Panc1 (cell line): ENCODE measurements around the gene FAM217B. TPM values are rescaled to one million over a fixed set of nuclear protein-coding genes. Genes with fewer than 3 reads are reported as not detected.

Experiments
- ATAC-seq: fragments of 200-7000 bp; cut with Tn5 transposase; 2 replicates; pipeline ENCODE4 v1.9.1; 2020; ENCODE audit warnings: mild to moderate bottlenecking, moderate library complexity
- BruUV-seq: library from RNA; stranded (reverse); fragments of 400-500 nt; replicated peaks from 2 replicates; lab custom pipeline; 2021; lab: Mats Ljungman, UMichigan
- CTCF ChIA-PET: fragments of 300-600 bp; sonication (Branson Sonifier 250); formaldehyde crosslinking; loops from one replicate; lab custom pipeline; 2022; ENCODE audit warnings: antibody characterized with exemption; lab: Charles Lee
- POLR2A ChIA-PET: fragments of 300-600 bp; sonication (Branson Sonifier 250); formaldehyde crosslinking; loops from one replicate; lab custom pipeline; 2022; ENCODE audit warnings: antibody characterized with exemption; lab: Charles Lee
- DNase-seq: peaks from one replicate; pipeline ENCODE4 v3.0.0-alpha.2; 2010; ENCODE audit warnings: low read depth, low spot score
- H3K27ac ChIP-seq: 2 replicates; pipeline ENCODE4 v1.5.1; 2011; ENCODE audit warnings: mild to moderate bottlenecking, low read length, inconsistent platforms
- H3K27me3 ChIP-seq: fragments of 200-500 bp; sonication (Bioruptor generic); 2 replicates; pipeline ENCODE4 v1.6.0; 2014; ENCODE audit warnings: low read length, inconsistent platforms; ENCODE audit not compliant: control insufficient read depth, insufficient read depth
- H3K36me3 ChIP-seq: fragments of 200-500 bp; sonication (Bioruptor generic); 2 replicates; pipeline ENCODE4 v1.5.1; 2014; ENCODE audit warnings: inconsistent platforms, mild to moderate bottlenecking, low read length, moderate library complexity; ENCODE audit not compliant: control insufficient read depth, insufficient read depth
- H3K4me1 ChIP-seq: 2 replicates; pipeline ENCODE4 v1.5.1; 2011; ENCODE audit warnings: inconsistent platforms, mild to moderate bottlenecking, low read length, moderate library complexity; ENCODE audit not compliant: control insufficient read depth, insufficient read depth
- H3K4me3 ChIP-seq, 2 experiments: 2 replicates each; pipeline ENCODE4 v1.5.1; 2011 to 2012; ENCODE audit warnings: low read depth in 2 of 2, low read length in 2 of 2, mild to moderate bottlenecking in 2 of 2, inconsistent platforms in 1 of 2, moderate library complexity in 1 of 2
- H3K9me3 ChIP-seq: fragments of 200-500 bp; sonication (Bioruptor generic); 2 replicates; pipeline ENCODE4 v1.5.1; 2014; ENCODE audit warnings: low read depth, mild to moderate bottlenecking, inconsistent platforms, low read length, moderate library complexity; ENCODE audit not compliant: control insufficient read depth, insufficient read depth
- CTCF ChIP-seq: fragments of 450-650 bp; IDR thresholded peaks from 2 replicates; pipeline ENCODE4 v1.5.1; 2017; ENCODE audit warnings: mild to moderate bottlenecking
- POLR2AphosphoS5 ChIP-seq: IDR thresholded peaks from 2 replicates; pipeline ENCODE4 v1.6.1; 2012; ENCODE audit warnings: mild to moderate bottlenecking, low read depth, low read length, moderate library complexity
- REST ChIP-seq, 2 experiments: IDR thresholded peaks; 2 replicates each; pipeline ENCODE4 v1.6.1; 2011 to 2012; ENCODE audit warnings: low read depth in 2 of 2, control low read depth in 1 of 2, low read length in 1 of 2, mild to moderate bottlenecking in 1 of 2, moderate library complexity in 1 of 2; ENCODE audit not compliant: insufficient read depth in 1 of 2
- SIN3A ChIP-seq: IDR thresholded peaks from 2 replicates; pipeline ENCODE4 v1.6.1; 2012; ENCODE audit warnings: low read depth, mild to moderate bottlenecking, low read length, moderate library complexity, borderline replicate concordance; ENCODE audit not compliant: insufficient read depth
- TCF7L2 ChIP-seq: IDR thresholded peaks from 2 replicates; pipeline ENCODE4 v1.6.1; 2011; ENCODE audit warnings: mild to moderate bottlenecking, low read depth, low read length, inconsistent platforms
- in situ Hi-C: cut with HindIII; loops from 2 replicates; pipeline ENCODE4 v1.10.0; 2016; ENCODE audit warnings: low sequenced_read_pairs, low pct_unique_long_range_greater_than_20kb
- intact Hi-C: fragments of 100-400 bp; cut with micrococcal nuclease; formaldehyde crosslinking; loops from one replicate; pipeline ENCODE4 v1.10.0; 2022; ENCODE audit not compliant: unreplicated experiment
- total RNA-seq: library from RNA; stranded (reverse); gene quantifications from one replicate; pipeline ENCODE4 v1.2.1, GENCODE V29; 2021; ENCODE audit not compliant: unreplicated experiment

Gene FAM217B
- total RNA-seq, 1 experiment from 2014 or later, result 24.4 TPM

- ATAC-seq (peak; percentile 69), DNase-seq (no peak)
- no peak for TF ChIP-seq REST (IDR thresholded peaks at IDR 0.05; ENCODE audit: insufficient read depth in 1 of 2, low read depth in 2 of 2, low read length in 1 of 2)
- TF ChIP-seq SIN3A, result peak; percentile 17; the same call in 1 of the 2 replicates
- H3K36me3 ChIP-seq, result peaks cover 26% of the 10 kb centered on the region
- no TSS peak for BruUV-seq
- intact Hi-C loops, result no loop called here
- no peaks in the 10 kb centered on the region for H3K9me3 ChIP-seq
- peaks cover 46% of the 10 kb centered on the region for H3K4me1 ChIP-seq
- no peaks in the 10 kb centered on the region for H3K27me3 ChIP-seq
- in situ Hi-C loops, result no loop called here
- peak overlapping the region; percentile 90 for H3K27ac ChIP-seq
- POLR2A ChIA-PET, result no interaction called here
- H3K4me3 ChIP-seq, result peak overlapping the region; percentile 72 to 87
- CTCF ChIA-PET, result no interaction called here
Measured at GRCh38 chr20:59939879-59940128, 385 bp upstream of the FAM217B start.

GRCh38 chr20:59940956-59941294, 736 bp downstream of the FAM217B start:
- peaks cover 26% of the 10 kb centered on the region for H3K36me3 ChIP-seq
- in situ Hi-C loops, result no loop called here
- ChIA-PET POLR2A (no interaction called here), CTCF (no interaction called here)
- no peaks in the 10 kb centered on the region for H3K27me3 ChIP-seq
- ATAC-seq (no peak), DNase-seq (no peak)
- no peaks in the 10 kb centered on the region for H3K9me3 ChIP-seq
- no peak for TF ChIP-seq POLR2AphosphoS5
- peak overlapping the region; percentile 98 for H3K27ac ChIP-seq
- peaks cover 36% of the 10 kb centered on the region for H3K4me1 ChIP-seq
- H3K4me3 ChIP-seq, result peak overlapping the region; percentile 72 to 87
- BruUV-seq, result no TSS peak
- intact Hi-C loops, result no loop called here

GRCh38 chr20:59942245-59942644, 2.1 kb downstream of the FAM217B start:
- DNase-seq (no peak), ATAC-seq (no peak)
- H3K4me3 ChIP-seq, result no peak overlapping the region
- H3K9me3 ChIP-seq, result no peaks in the 10 kb centered on the region
- POLR2A ChIA-PET, result no interaction called here
- in situ Hi-C loops (no loop called here), intact Hi-C loops (no loop called here)
- peaks cover 22% of the 10 kb centered on the region for H3K4me1 ChIP-seq
- CTCF ChIA-PET, result no interaction called here
- H3K27me3 ChIP-seq, result no peaks in the 10 kb centered on the region
- H3K36me3 ChIP-seq, result peaks cover 26% of the 10 kb centered on the region
- no TSS peak for BruUV-seq
- TF ChIP-seq POLR2AphosphoS5, result no peak
- TF ChIP-seq REST (IDR thresholded peaks at IDR 0.05; ENCODE audit: insufficient read depth in 1 of 2, low read depth in 2 of 2, low read length in 1 of 2), result no peak
- no peak for TF ChIP-seq SIN3A
- TF ChIP-seq TCF7L2, result no peak
- no peak for TF ChIP-seq CTCF
- no peak overlapping the region for H3K27ac ChIP-seq
